NAMALWA (cell line): ENCODE measurements around the gene TSC1.
A peak's percentile ranks its signal among the peaks of the same experiment; 100 is the strongest.

Experiments used
- DNase-seq: peaks from one replicate; pipeline ENCODE4 v3.0.0-alpha.2; 2015; ENCODE audit warnings: low spot score

The TSC1 gene

GRCh38 chr9:132888151-132888550 is 56.3 kb downstream of the TSC1 start:
- DNase-seq: no peak

- DNase-seq: no peak
These were observed 57.0 kb downstream of the TSC1 start for GRCh38 chr9:132887181-132888120.

- no peak for DNase-seq
These were observed 58.1 kb downstream of the TSC1 start for GRCh38 chr9:132886334-132886725.

- peak; percentile 44 for DNase-seq
These were observed 58.6 kb downstream of the TSC1 start for GRCh38 chr9:132885720-132886333.

GRCh38 chr9:132883349-132884294 is 60.8 kb downstream of the TSC1 start:
- no peak for DNase-seq

- no peak for DNase-seq
These were observed 61.8 kb downstream of the TSC1 start for GRCh38 chr9:132882616-132883015.

GRCh38 chr9:132881826-132882225 is 62.6 kb downstream of the TSC1 start:
- no peak for DNase-seq

- no peak for DNase-seq
These were observed 64.1 kb downstream of the TSC1 start for GRCh38 chr9:132880324-132880661.

- DNase-seq: no peak
These were observed 64.7 kb downstream of the TSC1 start for GRCh38 chr9:132879457-132880323.

- no peak for DNase-seq
These were observed 65.5 kb downstream of the TSC1 start, which contains the start of gene SPACA9 for GRCh38 chr9:132878695-132879456. TSS of gene SPACA9 (plus strand) at chr9:132878898. CDS start at chr9:132883948, 5,050 bp downstream.

GRCh38 chr9:132877824-132878694 is 66.4 kb downstream of the TSC1 start, which contains the start of gene AK8:
TSS of gene AK8 (minus strand) at chr9:132878284. CDS start at chr9:132878255, 29 bp downstream.
- DNase-seq: peak; percentile 76

- DNase-seq: no peak
These were observed 67.0 kb downstream of the TSC1 start for GRCh38 chr9:132877458-132877823.

- no peak for DNase-seq
These were observed 67.6 kb downstream of the TSC1 start for GRCh38 chr9:132876849-132877248.

GRCh38 chr9:132875159-132875558 is 69.3 kb downstream of the TSC1 start:
- DNase-seq: no peak

GRCh38 chr9:132873403-132873802 is 71.0 kb downstream of the TSC1 start:
- no peak for DNase-seq

GRCh38 chr9:132869266-132869665 is 75.2 kb downstream of the TSC1 start:
- no peak for DNase-seq

- DNase-seq: no peak
These were observed 77.5 kb downstream of the TSC1 start for GRCh38 chr9:132866898-132867297.

- DNase-seq: no peak
These were observed 79.7 kb downstream of the TSC1 start for GRCh38 chr9:132864691-132865090.

- DNase-seq: no peak
These were observed 80.1 kb downstream of the TSC1 start for GRCh38 chr9:132864277-132864676.
